GM23338 (cell line): ENCODE results near the gene CSF3.

Experiments
- CREB1 ChIP-seq: fragments of 250-450 bp; sonication (Bioruptor Pico); IDR thresholded peaks from 2 replicates; pipeline ENCODE4 v1.5.0; 2020; ENCODE audit warnings: low read depth, mild to moderate bottlenecking, moderate library complexity
- EZH2 ChIP-seq: fragments of 200-600 bp; sonication (generic); IDR thresholded peaks from one replicate; pipeline ENCODE4 v1.8.0; 2017; ENCODE audit warnings: antibody characterized with exemption, mild to moderate bottlenecking, low read depth; ENCODE audit not compliant: unreplicated experiment
- EZH2phosphoT487 ChIP-seq: fragments of 200-600 bp; sonication (generic); IDR thresholded peaks from one replicate; pipeline ENCODE4 v1.8.1; 2018; ENCODE audit warnings: antibody characterized with exemption; ENCODE audit not compliant: unreplicated experiment
- JUNB ChIP-seq: IDR thresholded peaks from one replicate; pipeline ENCODE4 v1.6.1; 2016; ENCODE audit warnings: antibody characterized with exemption; ENCODE audit not compliant: unreplicated experiment
- POLR2AphosphoS5 ChIP-seq: IDR thresholded peaks from 2 replicates; pipeline ENCODE4 v1.6.1; 2016; ENCODE audit warnings: antibody characterized with exemption, low read depth
- STAT1 ChIP-seq: IDR thresholded peaks from one replicate; pipeline ENCODE4 v1.6.1; 2016; ENCODE audit warnings: antibody characterized with exemption; ENCODE audit not compliant: unreplicated experiment
- TF ChIP-seq, protein P1 (sequence below): IDR thresholded peaks from one replicate; pipeline ENCODE4 v1.6.1; 2018; ENCODE audit warnings: antibody characterized with exemption; ENCODE audit not compliant: unreplicated experiment
- TF ChIP-seq, protein P2 (sequence below), 2 experiments: fragments of 200-600 bp in 1 of 2; sonication (generic) in 1 of 2; conservative IDR thresholded peaks; 2 replicates each; pipeline versions ENCODE4 v1.5.1 to v1.6.1; 2016 to 2017; ENCODE audit warnings: antibody characterized with exemption in 2 of 2, low read depth in 2 of 2, mild to moderate bottlenecking in 2 of 2, moderate library complexity in 1 of 2

DNA sequence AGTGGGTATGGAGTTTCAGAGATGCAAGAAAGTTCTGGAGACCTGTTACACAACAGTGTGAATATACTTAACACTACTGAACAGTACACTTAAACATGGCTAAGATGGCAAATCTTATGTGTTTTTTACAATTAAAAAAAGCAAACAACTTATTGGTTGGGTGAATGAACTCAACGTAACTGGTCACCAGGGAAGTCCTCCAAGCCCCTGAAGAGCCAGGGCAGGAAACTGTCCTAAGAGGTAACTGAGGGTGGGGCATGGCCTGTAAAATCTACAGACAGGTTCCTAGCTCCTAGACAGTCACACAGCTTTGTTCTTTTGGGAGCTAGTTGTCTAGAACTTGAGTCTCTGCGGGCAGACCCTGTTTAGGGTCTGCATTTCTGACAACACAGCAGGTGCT lies 10.3 kb downstream of the CSF3 start:
- TF ChIP-seq, protein P1, sequence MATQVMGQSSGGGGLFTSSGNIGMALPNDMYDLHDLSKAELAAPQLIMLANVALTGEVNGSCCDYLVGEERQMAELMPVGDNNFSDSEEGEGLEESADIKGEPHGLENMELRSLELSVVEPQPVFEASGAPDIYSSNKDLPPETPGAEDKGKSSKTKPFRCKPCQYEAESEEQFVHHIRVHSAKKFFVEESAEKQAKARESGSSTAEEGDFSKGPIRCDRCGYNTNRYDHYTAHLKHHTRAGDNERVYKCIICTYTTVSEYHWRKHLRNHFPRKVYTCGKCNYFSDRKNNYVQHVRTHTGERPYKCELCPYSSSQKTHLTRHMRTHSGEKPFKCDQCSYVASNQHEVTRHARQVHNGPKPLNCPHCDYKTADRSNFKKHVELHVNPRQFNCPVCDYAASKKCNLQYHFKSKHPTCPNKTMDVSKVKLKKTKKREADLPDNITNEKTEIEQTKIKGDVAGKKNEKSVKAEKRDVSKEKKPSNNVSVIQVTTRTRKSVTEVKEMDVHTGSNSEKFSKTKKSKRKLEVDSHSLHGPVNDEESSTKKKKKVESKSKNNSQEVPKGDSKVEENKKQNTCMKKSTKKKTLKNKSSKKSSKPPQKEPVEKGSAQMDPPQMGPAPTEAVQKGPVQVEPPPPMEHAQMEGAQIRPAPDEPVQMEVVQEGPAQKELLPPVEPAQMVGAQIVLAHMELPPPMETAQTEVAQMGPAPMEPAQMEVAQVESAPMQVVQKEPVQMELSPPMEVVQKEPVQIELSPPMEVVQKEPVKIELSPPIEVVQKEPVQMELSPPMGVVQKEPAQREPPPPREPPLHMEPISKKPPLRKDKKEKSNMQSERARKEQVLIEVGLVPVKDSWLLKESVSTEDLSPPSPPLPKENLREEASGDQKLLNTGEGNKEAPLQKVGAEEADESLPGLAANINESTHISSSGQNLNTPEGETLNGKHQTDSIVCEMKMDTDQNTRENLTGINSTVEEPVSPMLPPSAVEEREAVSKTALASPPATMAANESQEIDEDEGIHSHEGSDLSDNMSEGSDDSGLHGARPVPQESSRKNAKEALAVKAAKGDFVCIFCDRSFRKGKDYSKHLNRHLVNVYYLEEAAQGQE = no peak
- TF ChIP-seq POLR2AphosphoS5 (no peak), CREB1 (CRISPR knock-in tag) (no peak), EZH2 (no peak), EZH2phosphoT487 (no peak), STAT1 (no peak), JUNB (no peak)
- TF ChIP-seq, protein P2, sequence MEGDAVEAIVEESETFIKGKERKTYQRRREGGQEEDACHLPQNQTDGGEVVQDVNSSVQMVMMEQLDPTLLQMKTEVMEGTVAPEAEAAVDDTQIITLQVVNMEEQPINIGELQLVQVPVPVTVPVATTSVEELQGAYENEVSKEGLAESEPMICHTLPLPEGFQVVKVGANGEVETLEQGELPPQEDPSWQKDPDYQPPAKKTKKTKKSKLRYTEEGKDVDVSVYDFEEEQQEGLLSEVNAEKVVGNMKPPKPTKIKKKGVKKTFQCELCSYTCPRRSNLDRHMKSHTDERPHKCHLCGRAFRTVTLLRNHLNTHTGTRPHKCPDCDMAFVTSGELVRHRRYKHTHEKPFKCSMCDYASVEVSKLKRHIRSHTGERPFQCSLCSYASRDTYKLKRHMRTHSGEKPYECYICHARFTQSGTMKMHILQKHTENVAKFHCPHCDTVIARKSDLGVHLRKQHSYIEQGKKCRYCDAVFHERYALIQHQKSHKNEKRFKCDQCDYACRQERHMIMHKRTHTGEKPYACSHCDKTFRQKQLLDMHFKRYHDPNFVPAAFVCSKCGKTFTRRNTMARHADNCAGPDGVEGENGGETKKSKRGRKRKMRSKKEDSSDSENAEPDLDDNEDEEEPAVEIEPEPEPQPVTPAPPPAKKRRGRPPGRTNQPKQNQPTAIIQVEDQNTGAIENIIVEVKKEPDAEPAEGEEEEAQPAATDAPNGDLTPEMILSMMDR (conservative IDR thresholded peaks at IDR 0.05; ENCODE audit: low read depth in 2 of 2) = no peak
